ENCODE data around the gene ZNF397.

DNA sequence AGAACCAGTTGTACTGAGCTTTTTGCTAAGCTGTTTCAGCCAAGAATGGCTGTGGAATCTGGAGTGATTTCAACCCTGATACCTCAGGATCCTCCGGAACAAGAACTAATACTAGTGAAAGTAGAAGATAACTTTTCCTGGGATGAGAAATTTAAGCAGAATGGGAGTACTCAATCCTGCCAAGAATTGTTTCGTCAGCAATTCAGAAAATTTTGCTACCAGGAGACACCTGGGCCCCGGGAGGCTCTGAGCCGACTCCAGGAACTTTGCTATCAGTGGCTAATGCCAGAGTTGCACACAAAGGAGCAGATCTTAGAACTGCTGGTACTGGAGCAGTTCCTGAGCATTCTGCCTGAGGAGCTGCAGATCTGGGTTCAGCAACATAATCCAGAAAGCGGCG, 1.6 kb downstream of the ZNF397 start:
- TF ChIP-seq, protein P1, sequence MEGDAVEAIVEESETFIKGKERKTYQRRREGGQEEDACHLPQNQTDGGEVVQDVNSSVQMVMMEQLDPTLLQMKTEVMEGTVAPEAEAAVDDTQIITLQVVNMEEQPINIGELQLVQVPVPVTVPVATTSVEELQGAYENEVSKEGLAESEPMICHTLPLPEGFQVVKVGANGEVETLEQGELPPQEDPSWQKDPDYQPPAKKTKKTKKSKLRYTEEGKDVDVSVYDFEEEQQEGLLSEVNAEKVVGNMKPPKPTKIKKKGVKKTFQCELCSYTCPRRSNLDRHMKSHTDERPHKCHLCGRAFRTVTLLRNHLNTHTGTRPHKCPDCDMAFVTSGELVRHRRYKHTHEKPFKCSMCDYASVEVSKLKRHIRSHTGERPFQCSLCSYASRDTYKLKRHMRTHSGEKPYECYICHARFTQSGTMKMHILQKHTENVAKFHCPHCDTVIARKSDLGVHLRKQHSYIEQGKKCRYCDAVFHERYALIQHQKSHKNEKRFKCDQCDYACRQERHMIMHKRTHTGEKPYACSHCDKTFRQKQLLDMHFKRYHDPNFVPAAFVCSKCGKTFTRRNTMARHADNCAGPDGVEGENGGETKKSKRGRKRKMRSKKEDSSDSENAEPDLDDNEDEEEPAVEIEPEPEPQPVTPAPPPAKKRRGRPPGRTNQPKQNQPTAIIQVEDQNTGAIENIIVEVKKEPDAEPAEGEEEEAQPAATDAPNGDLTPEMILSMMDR (IDR thresholded peaks at IDR 0.05; ENCODE audit: extremely low read depth in 1 of 2, insufficient read depth in 1 of 2, low read depth in 1 of 2, low read length in 2 of 2): no peak
- TF ChIP-seq EZH2 (IDR thresholded peaks at IDR 0.05; ENCODE audit: borderline replicate concordance, low read depth, low read length, severe bottlenecking) (no peak), POLR2A (IDR thresholded peaks at IDR 0.05; ENCODE audit: low read depth, low read length) (no peak), MYC (IDR thresholded peaks at IDR 0.05; ENCODE audit: low read depth, low read length) (no peak), JUN (IDR thresholded peaks at IDR 0.05; ENCODE audit: borderline replicate concordance, insufficient read depth, insufficient read length, low read depth) (no peak)
- TF ChIP-seq, protein P2, sequence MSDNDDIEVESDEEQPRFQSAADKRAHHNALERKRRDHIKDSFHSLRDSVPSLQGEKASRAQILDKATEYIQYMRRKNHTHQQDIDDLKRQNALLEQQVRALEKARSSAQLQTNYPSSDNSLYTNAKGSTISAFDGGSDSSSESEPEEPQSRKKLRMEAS (IDR thresholded peaks at IDR 0.05; ENCODE audit: insufficient read depth, insufficient read length): no peak

All from endothelial cell of umbilical vein (primary cell).